Choroid plexus epithelial cell (primary cell): ENCODE results near the gene MTCL1.
A peak's percentile ranks its signal among the peaks of the same experiment; 100 is the strongest.

Source experiments
- DNase-seq: peaks from one replicate; pipeline ENCODE4 v3.0.0-alpha.2; 2010; ENCODE audit warnings: low read depth
- H3K4me3 ChIP-seq: 2 replicates; pipeline ENCODE4 v1.5.1; 2011; ENCODE audit warnings: low read depth, mild to moderate bottlenecking, control low read depth, low read length, moderate library complexity
- TF ChIP-seq, protein P1 (sequence below): conservative IDR thresholded peaks from 2 replicates; pipeline ENCODE4 v1.5.1; 2011; ENCODE audit warnings: low read depth, mild to moderate bottlenecking, control low read depth, inconsistent platforms, low read length, moderate library complexity

The MTCL1 gene

DNA sequence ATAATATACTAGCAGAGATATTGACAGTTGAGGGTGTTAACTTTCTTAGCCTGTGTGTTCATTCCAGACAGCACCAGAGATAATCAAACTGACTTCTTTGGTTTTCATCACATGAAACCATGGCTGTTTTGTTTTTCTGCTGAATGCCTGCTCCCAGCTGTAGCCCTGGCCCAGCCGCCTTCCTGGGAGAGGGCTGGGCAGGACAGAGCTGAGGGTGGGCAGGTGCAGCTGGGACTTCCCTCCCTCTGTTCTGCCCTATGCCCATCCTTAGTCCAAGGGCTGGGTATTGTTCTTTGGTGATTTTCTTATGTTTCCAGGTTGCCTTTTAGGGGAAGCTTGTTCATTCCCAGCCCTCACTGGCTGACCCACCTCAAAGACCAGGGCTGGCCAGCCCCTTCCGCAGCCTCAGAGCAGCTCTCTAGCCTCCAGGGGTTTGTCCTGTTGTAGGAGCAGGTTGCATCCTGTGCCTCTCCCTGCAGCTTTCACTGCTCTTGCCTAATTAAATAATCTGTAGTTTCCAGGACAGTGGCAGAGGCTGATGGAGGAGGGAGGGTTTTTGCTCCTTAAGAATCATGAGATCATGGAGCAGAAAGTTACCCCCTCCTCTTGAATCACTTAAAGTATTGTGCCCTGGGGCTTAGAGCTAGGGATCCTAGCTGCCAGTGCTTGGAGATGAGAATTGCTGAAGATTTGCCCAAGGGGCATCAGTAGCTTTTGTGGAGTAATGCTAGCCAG lies 61.4 kb downstream of the MTCL1 start:
- TF ChIP-seq, protein P1, sequence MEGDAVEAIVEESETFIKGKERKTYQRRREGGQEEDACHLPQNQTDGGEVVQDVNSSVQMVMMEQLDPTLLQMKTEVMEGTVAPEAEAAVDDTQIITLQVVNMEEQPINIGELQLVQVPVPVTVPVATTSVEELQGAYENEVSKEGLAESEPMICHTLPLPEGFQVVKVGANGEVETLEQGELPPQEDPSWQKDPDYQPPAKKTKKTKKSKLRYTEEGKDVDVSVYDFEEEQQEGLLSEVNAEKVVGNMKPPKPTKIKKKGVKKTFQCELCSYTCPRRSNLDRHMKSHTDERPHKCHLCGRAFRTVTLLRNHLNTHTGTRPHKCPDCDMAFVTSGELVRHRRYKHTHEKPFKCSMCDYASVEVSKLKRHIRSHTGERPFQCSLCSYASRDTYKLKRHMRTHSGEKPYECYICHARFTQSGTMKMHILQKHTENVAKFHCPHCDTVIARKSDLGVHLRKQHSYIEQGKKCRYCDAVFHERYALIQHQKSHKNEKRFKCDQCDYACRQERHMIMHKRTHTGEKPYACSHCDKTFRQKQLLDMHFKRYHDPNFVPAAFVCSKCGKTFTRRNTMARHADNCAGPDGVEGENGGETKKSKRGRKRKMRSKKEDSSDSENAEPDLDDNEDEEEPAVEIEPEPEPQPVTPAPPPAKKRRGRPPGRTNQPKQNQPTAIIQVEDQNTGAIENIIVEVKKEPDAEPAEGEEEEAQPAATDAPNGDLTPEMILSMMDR, result no peak
- H3K4me3 ChIP-seq, result no peak overlapping the region
- DNase-seq, result no peak

GRCh38 chr18:8767340-8767739 lies 62.0 kb downstream of the MTCL1 start:
- H3K4me3 ChIP-seq, result no peak overlapping the region
- no peak for DNase-seq
- TF ChIP-seq, protein P1, result no peak

DNA sequence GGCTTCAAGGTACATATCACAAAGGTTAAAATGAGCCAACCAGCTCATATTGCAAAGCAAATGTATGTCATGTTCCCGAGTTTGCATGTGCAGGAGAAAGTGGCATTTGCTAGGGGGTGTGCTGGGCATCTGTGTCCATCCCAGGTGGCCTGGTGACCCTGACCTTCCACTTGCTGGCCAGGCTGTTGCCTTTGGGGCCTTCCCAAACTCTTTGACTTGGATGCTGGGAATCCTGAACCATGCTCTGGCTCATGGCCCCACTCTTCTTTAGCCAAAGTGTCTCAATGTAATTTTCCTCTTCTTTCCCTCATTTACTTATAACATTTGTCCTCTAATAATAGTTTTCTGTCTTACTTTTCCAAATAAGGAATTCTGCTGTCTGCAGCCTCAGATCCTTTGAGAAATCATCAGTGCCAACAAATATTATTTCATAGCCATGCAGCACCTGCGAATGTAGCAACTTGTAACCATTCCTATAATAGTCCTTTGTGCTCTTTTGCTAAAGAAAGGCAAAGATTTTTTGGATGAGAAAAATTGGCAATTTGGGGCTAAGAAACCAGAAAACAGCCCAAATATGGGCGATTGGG lies 64.2 kb downstream of the MTCL1 start:
- TF ChIP-seq, protein P1, result no peak
- no peak overlapping the region for H3K4me3 ChIP-seq
- DNase-seq, result no peak

GRCh38 chr18:8770657-8771056 lies 65.3 kb downstream of the MTCL1 start:
- TF ChIP-seq, protein P1, result no peak
- DNase-seq, result no peak
- no peak overlapping the region for H3K4me3 ChIP-seq

- H3K4me3 ChIP-seq, result no peak overlapping the region
- TF ChIP-seq, protein P1, result no peak
- peak; percentile 48 for DNase-seq
Observed at GRCh38 chr18:8771930-8772329, 66.6 kb downstream of the MTCL1 start.

DNA sequence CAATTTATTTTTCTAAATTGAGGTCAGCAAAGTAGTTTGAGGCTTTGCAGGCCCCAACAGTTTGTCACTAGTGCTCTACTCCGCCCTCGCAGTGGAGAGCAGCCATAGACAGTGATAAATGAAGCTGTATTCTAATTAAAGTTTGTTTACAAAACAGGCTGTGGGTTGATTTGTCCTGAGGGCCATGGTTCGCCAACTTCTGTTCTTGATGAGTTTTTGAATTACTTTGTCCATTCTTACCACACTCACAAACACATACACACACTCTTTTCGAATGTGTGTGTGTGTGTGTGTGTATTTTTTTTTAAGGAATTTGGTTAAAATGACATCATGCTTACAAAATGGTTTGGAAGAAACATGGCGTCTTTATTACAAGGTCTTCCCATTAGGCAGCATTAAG lies 68.6 kb downstream of the MTCL1 start:
- H3K4me3 ChIP-seq, result no peak overlapping the region
- no peak for DNase-seq
- TF ChIP-seq, protein P1, result no peak
